ENCODE results near the gene RELN.

RELN gene

GRCh38 chr7:103576641-103577040 is 412.8 kb downstream of the RELN start:
- no peak for TF ChIP-seq CTCF (conservative IDR thresholded peaks at IDR 0.05; ENCODE audit: low read depth)
- ChIA-PET CTCF (interaction anchor here (0.7 kb wide), 1 partner anchor 53 kb away, joined by 3 read pairs; no protein-coding TSS in a partner anchor), POLR2A (ENCODE audit: low non-redundant PET) (no interaction called here)
- H3K27ac ChIP-seq, result no peak overlapping the region
- DNase-seq (ENCODE audit: low spot score), result no peak

GRCh38 chr7:103574576-103574975 is 414.9 kb downstream of the RELN start:
- DNase-seq (ENCODE audit: low spot score), result no peak
- no peak for TF ChIP-seq CTCF (conservative IDR thresholded peaks at IDR 0.05; ENCODE audit: low read depth)
- H3K27ac ChIP-seq, result no peak overlapping the region
- ChIA-PET POLR2A (ENCODE audit: low non-redundant PET) (no interaction called here), CTCF (interaction anchor here (2.9 kb wide), 1 partner anchor 178 kb away, joined by 14 read pairs; no protein-coding TSS in a partner anchor)

- TF ChIP-seq CTCF (conservative IDR thresholded peaks at IDR 0.05; ENCODE audit: low read depth), result peak; percentile 74
- ChIA-PET POLR2A (ENCODE audit: low non-redundant PET) (no interaction called here), CTCF (interaction anchor here (0.6 to 2.9 kb wide), 5 partner anchors 15 to 694 kb away, joined by 3 to 14 read pairs (median 4); no protein-coding TSS in a partner anchor)
- peak; percentile 28 for DNase-seq (ENCODE audit: low spot score)
- H3K27ac ChIP-seq, result no peak overlapping the region
Observed at GRCh38 chr7:103573479-103574058, 415.9 kb downstream of the RELN start.

GRCh38 chr7:103571586-103571985 is 417.9 kb downstream of the RELN start:
- ChIA-PET POLR2A (ENCODE audit: low non-redundant PET) (no interaction called here), CTCF (no interaction called here)
- TF ChIP-seq CTCF (conservative IDR thresholded peaks at IDR 0.05; ENCODE audit: low read depth), result no peak
- DNase-seq (ENCODE audit: low spot score), result no peak
- no peak overlapping the region for H3K27ac ChIP-seq

- POLR2A ChIA-PET (ENCODE audit: low non-redundant PET), result no interaction called here
- no peak overlapping the region for H3K27ac ChIP-seq
- CTCF ChIA-PET, result interaction anchor here (0.6 to 0.7 kb wide), 2 partner anchors 13 to 87 kb away, joined by 3 read pairs; no protein-coding TSS in a partner anchor
- DNase-seq (ENCODE audit: low spot score), result no peak
- TF ChIP-seq CTCF (conservative IDR thresholded peaks at IDR 0.05; ENCODE audit: low read depth), result no peak
Observed at GRCh38 chr7:103569621-103570305, 419.7 kb downstream of the RELN start.

GRCh38 chr7:103564416-103564815 is 425.0 kb downstream of the RELN start:
- ChIA-PET POLR2A (ENCODE audit: low non-redundant PET) (no interaction called here), CTCF (interaction anchor here (0.6 kb wide), 1 partner anchor 227 kb away, joined by 3 read pairs; no protein-coding TSS in a partner anchor)
- no peak overlapping the region for H3K27ac ChIP-seq
- no peak for DNase-seq (ENCODE audit: low spot score)
- TF ChIP-seq CTCF (conservative IDR thresholded peaks at IDR 0.05; ENCODE audit: low read depth), result no peak

Data from RWPE1 (cell line).